Nephron (organoid): ENCODE results near the gene RMC1.
"Not testable (repeated sequence)": the region's sequence is repeated elsewhere in the genome, so short reads cannot be mapped to it uniquely, and the experiment has no call there.

Experiments
- H3K27ac Mint-ChIP-seq, 3 experiments: 2 replicates each; pipeline ENCODE4 v1.8.0; 2020; ENCODE audit warnings: mixed read lengths in 3 of 3, mild to moderate bottlenecking in 2 of 3, moderate library complexity in 1 of 3
- H3K27me3 Mint-ChIP-seq: 2 replicates; pipeline ENCODE4 v1.8.0; 2021; ENCODE audit warnings: low read depth, mild to moderate bottlenecking, moderate library complexity, mixed read lengths
- H3K36me3 Mint-ChIP-seq: 2 replicates; pipeline ENCODE4 v1.8.0; 2020; ENCODE audit warnings: low read depth, mixed read lengths
- H3K4me1 Mint-ChIP-seq: 2 replicates; pipeline ENCODE4 v1.8.0; 2020; ENCODE audit warnings: mixed read lengths
- H3K4me3 Mint-ChIP-seq, 3 experiments: 2 replicates each; pipeline ENCODE4 v1.8.0; 2020; ENCODE audit warnings: mild to moderate bottlenecking in 3 of 3, mixed read lengths in 3 of 3, moderate library complexity in 2 of 3
- H3K9me3 Mint-ChIP-seq: 2 replicates; pipeline ENCODE4 v1.8.0; 2020; ENCODE audit warnings: mixed read lengths
- TF ChIP-seq, protein P1 (sequence below), 3 experiments: fragments of 200-600 bp; sonication (generic); IDR thresholded peaks; one replicate each; pipeline ENCODE4 v1.5.0; 2021; ENCODE audit warnings: antibody characterized with exemption in 3 of 3; ENCODE audit not compliant: unreplicated experiment in 3 of 3

RMC1 gene

DNA sequence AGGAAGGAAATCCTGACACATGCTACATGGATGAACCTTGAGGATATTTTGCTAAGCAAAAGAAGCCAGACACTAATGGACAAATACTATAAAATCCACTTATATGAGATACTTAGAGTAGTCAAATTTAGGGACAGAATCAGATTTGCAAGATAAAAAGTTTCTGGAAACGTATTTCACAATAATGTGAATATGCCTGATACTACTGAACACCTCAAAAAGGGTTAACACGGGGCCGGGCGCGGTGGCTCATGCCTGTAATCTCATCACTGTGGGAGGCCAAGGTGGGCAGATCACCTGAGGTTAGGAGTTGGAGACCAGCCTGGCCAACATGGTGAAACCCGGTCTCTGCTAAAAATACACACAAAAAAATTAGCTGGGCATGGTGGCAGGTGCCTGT lies 1.7 kb upstream of the RMC1 start:
- TF ChIP-seq, protein P1, sequence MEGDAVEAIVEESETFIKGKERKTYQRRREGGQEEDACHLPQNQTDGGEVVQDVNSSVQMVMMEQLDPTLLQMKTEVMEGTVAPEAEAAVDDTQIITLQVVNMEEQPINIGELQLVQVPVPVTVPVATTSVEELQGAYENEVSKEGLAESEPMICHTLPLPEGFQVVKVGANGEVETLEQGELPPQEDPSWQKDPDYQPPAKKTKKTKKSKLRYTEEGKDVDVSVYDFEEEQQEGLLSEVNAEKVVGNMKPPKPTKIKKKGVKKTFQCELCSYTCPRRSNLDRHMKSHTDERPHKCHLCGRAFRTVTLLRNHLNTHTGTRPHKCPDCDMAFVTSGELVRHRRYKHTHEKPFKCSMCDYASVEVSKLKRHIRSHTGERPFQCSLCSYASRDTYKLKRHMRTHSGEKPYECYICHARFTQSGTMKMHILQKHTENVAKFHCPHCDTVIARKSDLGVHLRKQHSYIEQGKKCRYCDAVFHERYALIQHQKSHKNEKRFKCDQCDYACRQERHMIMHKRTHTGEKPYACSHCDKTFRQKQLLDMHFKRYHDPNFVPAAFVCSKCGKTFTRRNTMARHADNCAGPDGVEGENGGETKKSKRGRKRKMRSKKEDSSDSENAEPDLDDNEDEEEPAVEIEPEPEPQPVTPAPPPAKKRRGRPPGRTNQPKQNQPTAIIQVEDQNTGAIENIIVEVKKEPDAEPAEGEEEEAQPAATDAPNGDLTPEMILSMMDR (IDR thresholded peaks at IDR 0.05; ENCODE audit: unreplicated experiment in 3 of 3): no peak
- no peaks in the 10 kb centered on the region for H3K9me3 Mint-ChIP-seq
- no peak overlapping the region for H3K27ac Mint-ChIP-seq
- H3K4me1 Mint-ChIP-seq: peaks cover 22% of the 10 kb centered on the region
- H3K36me3 Mint-ChIP-seq: no peaks in the 10 kb centered on the region
- peak overlapping the region; percentile 61 to 78 (median 74) for H3K4me3 Mint-ChIP-seq
- peaks cover 15% of the 10 kb centered on the region for H3K27me3 Mint-ChIP-seq

DNA sequence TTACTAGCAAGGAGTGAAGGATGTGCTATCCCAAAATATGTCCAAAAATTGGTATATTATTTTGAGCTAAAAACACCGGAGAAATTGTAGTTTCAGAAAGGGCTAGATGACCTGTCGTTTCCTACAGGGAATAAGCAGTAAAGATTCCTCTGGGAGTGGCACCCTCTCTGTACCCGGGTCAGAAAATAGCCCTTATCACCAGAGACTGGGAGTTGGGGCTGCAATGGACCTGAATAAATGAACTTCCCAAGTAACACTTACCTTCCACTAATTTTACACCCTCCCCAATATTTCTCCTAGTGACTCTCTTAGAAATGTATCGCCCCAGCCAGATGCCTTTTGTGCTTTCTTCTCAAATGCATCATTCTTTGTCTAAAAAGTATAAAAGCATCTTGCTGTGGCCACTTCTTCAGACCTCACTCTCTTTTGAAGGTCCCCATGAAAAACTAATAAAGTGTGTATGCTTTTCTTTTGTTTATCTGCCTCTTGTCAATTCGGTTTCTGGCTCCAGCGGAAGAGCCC lies 734 bp upstream of the RMC1 start:
- Mint-ChIP-seq H3K4me3 (peak overlapping the region; percentile 83 to 89 (median 88)), H3K36me3 (no peaks in the 10 kb centered on the region), H3K4me1 (peaks cover 22% of the 10 kb centered on the region), H3K27ac (peak overlapping the region; percentile 34 to 74 (median 45)), H3K27me3 (peaks cover 15% of the 10 kb centered on the region), H3K9me3 (no peaks in the 10 kb centered on the region)
- TF ChIP-seq, protein P1 (IDR thresholded peaks at IDR 0.05; ENCODE audit: unreplicated experiment in 3 of 3): no peak

- no peaks in the 10 kb centered on the region for H3K9me3 Mint-ChIP-seq
- TF ChIP-seq, protein P1 (IDR thresholded peaks at IDR 0.05; ENCODE audit: unreplicated experiment in 3 of 3): no peak
- H3K4me3 Mint-ChIP-seq: peak overlapping the region; percentile 89 to 99 (median 94)
- H3K36me3 Mint-ChIP-seq: peaks cover 12% of the 10 kb centered on the region
- H3K4me1 Mint-ChIP-seq: peaks cover 22% of the 10 kb centered on the region
- peaks cover 15% of the 10 kb centered on the region for H3K27me3 Mint-ChIP-seq
- H3K27ac Mint-ChIP-seq: peak overlapping the region; percentile 34 to 72 (median 39)
These were observed 643 bp downstream of the RMC1 start for GRCh38 chr18:23503963-23504344.

GRCh38 chr18:23504720-23505119 lies 1.4 kb downstream of the RMC1 start:
- Mint-ChIP-seq H3K36me3 (peaks cover 13% of the 10 kb centered on the region), H3K27me3 (peaks cover 12% of the 10 kb centered on the region), H3K27ac (peak overlapping the region; percentile 34 to 72 (median 39)), H3K4me3 (peak overlapping the region; percentile 89 to 99 (median 94)), H3K4me1 (peaks cover 22% of the 10 kb centered on the region), H3K9me3 (no peaks in the 10 kb centered on the region)
- TF ChIP-seq, protein P1 (IDR thresholded peaks at IDR 0.05; ENCODE audit: unreplicated experiment in 3 of 3): no peak

- TF ChIP-seq, protein P1 (IDR thresholded peaks at IDR 0.05; ENCODE audit: unreplicated experiment in 3 of 3): no peak
- Mint-ChIP-seq H3K27me3 (peaks cover 6% of the 10 kb centered on the region), H3K27ac (no peak overlapping the region), H3K4me1 (peaks cover 22% of the 10 kb centered on the region), H3K36me3 (peaks cover 28% of the 10 kb centered on the region), H3K9me3 (no peaks in the 10 kb centered on the region), H3K4me3 (peak overlapping the region in 1 of 3 experiments; percentile 41)
These were observed 3.1 kb downstream of the RMC1 start for GRCh38 chr18:23506393-23506792.

- H3K36me3 Mint-ChIP-seq: peaks cover 48% of the 10 kb centered on the region
- H3K27ac Mint-ChIP-seq, H3K4me3 Mint-ChIP-seq, H3K9me3 Mint-ChIP-seq, H3K4me1 Mint-ChIP-seq, H3K27me3 Mint-ChIP-seq: not testable (repeated sequence)
These were observed 7.6 kb downstream of the RMC1 start for GRCh38 chr18:23510923-23511322.

DNA sequence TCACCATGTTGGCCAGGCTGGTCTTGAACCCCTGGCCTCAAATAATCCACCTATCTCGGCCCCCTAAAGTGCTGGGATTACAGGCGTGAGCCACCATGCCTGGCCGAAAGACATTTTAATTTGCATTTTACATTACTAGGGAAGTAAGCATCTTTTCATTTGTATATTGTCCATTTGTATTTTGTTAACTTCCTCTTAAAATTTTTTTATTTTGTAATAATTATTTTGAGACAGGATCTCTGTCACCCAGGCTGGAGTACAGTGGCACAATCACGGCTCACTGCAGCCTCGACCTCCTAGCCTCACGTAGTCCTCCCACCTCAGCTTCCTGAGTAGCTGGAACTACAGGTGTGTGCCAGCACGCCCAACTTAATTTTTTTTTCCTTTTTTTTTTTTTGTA lies 8.9 kb downstream of the RMC1 start:
- H3K9me3 Mint-ChIP-seq, H3K4me1 Mint-ChIP-seq: not testable (repeated sequence)
- H3K36me3 Mint-ChIP-seq: peaks cover 51% of the 10 kb centered on the region

More for the DNA sequence above, 8.9 kb downstream of the RMC1 start:
- not testable (repeated sequence) for H3K27ac Mint-ChIP-seq, H3K27me3 Mint-ChIP-seq, H3K4me3 Mint-ChIP-seq
